HepG2 (cell line): ENCODE measurements around the gene FLRT2. TPM values are rescaled to one million over a fixed set of nuclear protein-coding genes. Genes with fewer than 3 reads are reported as not detected.

Experiments used
- ATAC-seq: fragments of 200-7000 bp; cut with Tn5 transposase; 3 replicates; pipeline ENCODE4 v1.9.1; 2020; ENCODE audit warnings: mild to moderate bottlenecking, moderate library complexity
- BruUV-seq: library from RNA; stranded (reverse); fragments of 400-500 nt; replicated peaks from 2 replicates; lab custom pipeline; 2021; lab: Mats Ljungman, UMichigan
- CTCF ChIA-PET: fragments of 300-600 bp; formaldehyde crosslinking; extraction: SDS; loops from one replicate; lab custom pipeline; 2021; ENCODE audit warnings: low total read pairs, inconsistent platforms, low intra/inter-chr PET ratio; lab: Yijun Ruan, JAX
- POLR2A ChIA-PET: fragments of 350-600 bp; sonication (Branson Sonifier 250); formaldehyde crosslinking; loops from one replicate; lab custom pipeline; 2020; ENCODE audit warnings: antibody characterized with exemption, inconsistent platforms; lab: Yijun Ruan, JAX
- DNase-seq: peaks from one replicate; pipeline ENCODE4 v3.0.0-alpha.2; 2015; ENCODE audit warnings: low spot score
- FAIRE-seq: peaks from 3 replicates; lab custom pipeline; 2011; peaks lifted over from hg19 to GRCh38; lab: Jason Lieb, UNC
- H2AFZ ChIP-seq: one replicate; pipeline ENCODE4 v1.6.1; 2011; ENCODE audit warnings: low read length, inconsistent platforms
- H3K27ac ChIP-seq: fragments of 300-600 bp; 3 replicates; pipeline ENCODE4 v1.8.0; 2011; ENCODE audit warnings: mixed run types, mild to moderate bottlenecking, mixed read lengths, low read length, inconsistent platforms; ENCODE audit not compliant: insufficient read depth; ENCODE audit errors: extremely low read length
- H3K27me3 ChIP-seq, 2 experiments: fragments of 200-600 bp in 1 of 2; 2 replicates in 1 of 2; 3 replicates in 1 of 2; pipeline versions ENCODE4 v1.6.0 to v1.8.0; 2011; ENCODE audit warnings: low read length in 2 of 2, mild to moderate bottlenecking in 2 of 2, moderate library complexity in 2 of 2, inconsistent platforms in 1 of 2; ENCODE audit not compliant: insufficient read depth in 2 of 2, control insufficient read depth in 1 of 2
- H3K36me3 ChIP-seq, 2 experiments: fragments of 200-600 bp in 1 of 2; replicated peaks in 1 of 2; 2 replicates in 1 of 2; 3 replicates in 1 of 2; pipeline versions ENCODE4 v1.5.1 to v1.8.0; 2011; ENCODE audit warnings: low read length in 2 of 2, inconsistent platforms in 1 of 2; ENCODE audit not compliant: insufficient read depth in 2 of 2, control insufficient read depth in 1 of 2
- H3K4me1 ChIP-seq: 2 replicates; pipeline ENCODE4 v1.5.1; 2012; ENCODE audit warnings: low read length, inconsistent platforms; ENCODE audit not compliant: insufficient read depth
- H3K4me2 ChIP-seq: 2 replicates; pipeline ENCODE4 v1.6.0; 2011; ENCODE audit warnings: low read depth, low read length, inconsistent platforms
- H3K4me3 ChIP-seq, 3 experiments: fragments of 200-600 bp in 1 of 3; sonication (generic), shearing (Covaris generic) in 1 of 3; replicated peaks in 1 of 3; 2 replicates each; pipeline ENCODE4 v1.5.1; 2011 to 2016; ENCODE audit warnings: low read length in 3 of 3, inconsistent platforms in 2 of 3, low read depth in 2 of 3, mild to moderate bottlenecking in 2 of 3, control low read depth in 1 of 3, mixed read lengths in 1 of 3; ENCODE audit not compliant: insufficient read depth in 1 of 3
- H3K79me2 ChIP-seq: one replicate; pipeline ENCODE4 v1.6.1; 2011; ENCODE audit warnings: low read length, inconsistent platforms; ENCODE audit not compliant: insufficient read depth
- H3K9ac ChIP-seq: 2 replicates; pipeline ENCODE4 v1.6.0; 2011; ENCODE audit warnings: mild to moderate bottlenecking, low read depth, low read length, inconsistent platforms; ENCODE audit not compliant: insufficient read depth
- H3K9me3 ChIP-seq: 2 replicates; pipeline ENCODE4 v1.5.1; 2012; ENCODE audit warnings: mild to moderate bottlenecking, low read length
- H4K20me1 ChIP-seq: 2 replicates; pipeline ENCODE4 v1.6.0; 2011; ENCODE audit warnings: inconsistent platforms, mild to moderate bottlenecking, low read length, moderate library complexity; ENCODE audit not compliant: insufficient read depth
- GLI4 ChIP-seq: sonication (generic); formaldehyde crosslinking; IDR thresholded peaks from 2 replicates; pipeline ENCODE4 v1.5.1; 2020; ENCODE audit warnings: missing genetic modification reagents, mild to moderate bottlenecking, moderate library complexity, borderline replicate concordance
- MATR3 ChIP-seq: sonication (generic); formaldehyde crosslinking; IDR thresholded peaks from 2 replicates; pipeline ENCODE4 v1.4.0; 2020; ENCODE audit warnings: missing genetic modification reagents
- RFX1 ChIP-seq: fragments of 450-650 bp; IDR thresholded peaks from 2 replicates; pipeline ENCODE4 v1.6.1; 2017
- STAT5B ChIP-seq: sonication (generic); formaldehyde crosslinking; IDR thresholded peaks from 2 replicates; pipeline ENCODE4 v1.4.0; 2020; ENCODE audit warnings: missing genetic modification reagents
- TBX3 ChIP-seq: fragments of 450-650 bp; IDR thresholded peaks from 2 replicates; pipeline ENCODE4 v1.6.1; 2017; ENCODE audit warnings: antibody characterized with exemption, mild to moderate bottlenecking, inconsistent platforms, borderline replicate concordance
- ZNF207 ChIP-seq: fragments of 450-650 bp; IDR thresholded peaks from 2 replicates; pipeline ENCODE4 v1.6.1; 2016; ENCODE audit warnings: antibody characterized with exemption, borderline replicate concordance
- ZNF253 ChIP-seq: sonication (generic); formaldehyde crosslinking; IDR thresholded peaks from 2 replicates; pipeline ENCODE4 v1.8.0; 2022; ENCODE audit warnings: mild to moderate bottlenecking, missing genetic modification reagents, borderline replicate concordance
- WGBS: methylation state at CpG from one replicate; pipeline ENCODE4 v1.1.6; 2017; ENCODE audit warnings: low lambda C conversion rate; 5-methylcytosine and 5-hydroxymethylcytosine counted together
- in situ Hi-C: cut with HindIII; loops from 2 replicates; pipeline ENCODE4 v1.10.0; 2017; ENCODE audit warnings: low pct_unique_long_range_greater_than_20kb; ENCODE audit not compliant: extremely low pct_ligation_motif_present
- intact Hi-C: fragments of 100-400 bp; cut with micrococcal nuclease; formaldehyde crosslinking; loops from one replicate; pipeline ENCODE4 v1.10.0; 2022; ENCODE audit not compliant: unreplicated experiment
- polyA plus RNA-seq, 8 experiments: library from polyadenylated mRNA; depleted of rRNA in 3 of 8; stranded (reverse) in 7 of 8; unstranded in 1 of 8; fragments of >200 nt; fragmentation: Illumina TruSeq in 4 of 8; extraction: Trizol in 4 of 8; gene quantifications; 2 replicates each; pipeline versions ENCODE4 v1.2.1 to v1.2.3, GENCODE V29; 2011 to 2016; ENCODE audit warnings: low read depth in 4 of 8, missing spikeins in 1 of 8, mixed read lengths in 1 of 8; ENCODE audit not compliant: insufficient read depth in 1 of 8
- total RNA-seq, 5 experiments: library from RNA; depleted of rRNA; stranded (reverse); fragments of >200 nt; fragmentation: Illumina TruSeq; extraction: Trizol; gene quantifications; 2 replicates each; pipeline ENCODE4 v1.2.3, GENCODE V29; 2016; ENCODE audit warnings: low read depth in 1 of 5
- TF ChIP-seq, protein P1 (sequence below): sonication (generic); formaldehyde crosslinking; IDR thresholded peaks from 2 replicates; pipeline ENCODE4 v1.4.0; 2020; ENCODE audit warnings: missing genetic modification reagents, borderline replicate concordance
- TF ChIP-seq, protein P2 (sequence below): sonication (generic); formaldehyde crosslinking; IDR thresholded peaks from 2 replicates; pipeline ENCODE4 v1.4.0; 2020; ENCODE audit warnings: missing genetic modification reagents, low read depth, mild to moderate bottlenecking, borderline replicate concordance
- TF ChIP-seq, protein P3 (sequence below): sonication (generic); formaldehyde crosslinking; IDR thresholded peaks from 2 replicates; pipeline ENCODE4 v1.4.0; 2020; ENCODE audit warnings: mild to moderate bottlenecking, missing genetic modification reagents
- TF ChIP-seq, protein P4 (sequence below): sonication (generic); formaldehyde crosslinking; IDR thresholded peaks from 2 replicates; pipeline ENCODE4 v1.4.0; 2020; ENCODE audit warnings: missing genetic modification reagents

The FLRT2 gene
- total and polyA plus RNA-seq, 2 of the 13 experiments (the other 11 are each of a cell fraction or from before 2014, with no cell fraction given) = not detected

DNA sequence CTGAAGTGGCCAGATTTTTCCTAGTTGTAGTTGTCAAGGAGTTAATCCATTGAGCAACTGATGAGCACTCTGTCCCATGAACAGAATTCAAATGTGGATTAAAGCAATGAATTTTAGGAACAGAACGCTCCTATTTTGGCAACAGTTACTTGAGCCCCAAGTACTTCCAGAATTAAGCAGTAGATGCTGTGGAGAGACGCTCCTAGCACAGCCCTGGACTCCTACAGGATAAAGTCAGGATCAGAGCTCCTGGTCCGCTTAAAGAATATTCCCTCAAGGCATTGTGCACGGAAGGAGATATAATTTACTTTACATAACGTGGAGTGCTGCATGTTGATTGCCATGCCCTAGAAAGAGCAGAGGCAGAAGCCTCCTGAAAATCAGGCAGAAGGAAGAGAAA lies 53.4 kb downstream of the FLRT2 start:
- peaks cover 14% of the 10 kb centered on the region; the same call in 1 of the 2 replicates for H3K9me3 ChIP-seq
- no peaks in the 10 kb centered on the region for H4K20me1 ChIP-seq
- TF ChIP-seq MATR3 (CRISPR knock-in tag) (no peak), TBX3 (no peak), GLI4 (no peak)
- H3K27me3 ChIP-seq = no peaks in the 10 kb centered on the region
- CTCF ChIA-PET = no interaction called here
- no peak overlapping the region for H3K4me3 ChIP-seq
- no peaks in the 10 kb centered on the region for H3K36me3 ChIP-seq
- H3K4me2 ChIP-seq = no peak overlapping the region
- POLR2A ChIA-PET = no interaction called here
- no peak for DNase-seq
- WGBS = 3% methylated on average over 5 of the region's 5 CpGs
- H3K9ac ChIP-seq = no peak overlapping the region
- BruUV-seq = no TSS peak
- intact Hi-C loops = no loop called here
- in situ Hi-C loops = no loop called here
- H3K79me2 ChIP-seq = no peaks in the 10 kb centered on the region
- no peaks in the 10 kb centered on the region for H3K4me1 ChIP-seq
- FAIRE-seq = no peak
- no peak for ATAC-seq
- H2AFZ ChIP-seq = no peak overlapping the region
- H3K27ac ChIP-seq = no peak overlapping the region

DNA sequence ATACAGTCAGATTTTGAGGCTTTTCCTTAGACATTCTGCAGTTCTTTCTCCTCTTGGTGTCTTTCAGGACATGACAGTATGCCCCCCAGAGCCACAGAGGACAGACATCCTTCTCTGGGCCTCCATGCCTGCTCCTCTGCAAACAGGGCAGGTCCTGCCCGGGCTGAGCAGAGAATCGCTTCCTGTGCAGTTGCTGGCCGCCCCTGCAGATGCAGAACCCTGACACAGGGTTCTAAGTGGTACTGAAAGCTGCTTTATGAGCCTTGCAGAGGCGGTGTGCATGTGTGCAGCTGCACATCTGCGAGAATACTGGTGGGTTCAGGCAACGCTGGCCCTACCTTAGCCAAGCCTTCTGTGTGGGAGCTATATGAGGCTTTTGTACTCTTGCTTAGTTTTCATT lies 54.5 kb downstream of the FLRT2 start:
- intact Hi-C loops (no loop called here), in situ Hi-C loops (no loop called here)
- no peak overlapping the region for H2AFZ ChIP-seq
- no peaks in the 10 kb centered on the region for H3K4me1 ChIP-seq
- H3K27ac ChIP-seq = no peak overlapping the region
- no peak for FAIRE-seq
- H3K4me2 ChIP-seq = no peak overlapping the region
- no peaks in the 10 kb centered on the region for H3K79me2 ChIP-seq
- DNase-seq = no peak
- no peak for ATAC-seq
- no peak overlapping the region for H3K4me3 ChIP-seq
- no TSS peak for BruUV-seq
- H3K27me3 ChIP-seq = no peaks in the 10 kb centered on the region
- no peak overlapping the region for H3K9ac ChIP-seq
- no peaks in the 10 kb centered on the region for H3K36me3 ChIP-seq
- WGBS = 13% methylated on average over 4 of the region's 6 CpGs
- ChIA-PET CTCF (no interaction called here), POLR2A (no interaction called here)
- H3K9me3 ChIP-seq = peaks cover 21% of the 10 kb centered on the region; the same call in 1 of the 2 replicates
- no peaks in the 10 kb centered on the region for H4K20me1 ChIP-seq
- TF ChIP-seq, protein P1, sequence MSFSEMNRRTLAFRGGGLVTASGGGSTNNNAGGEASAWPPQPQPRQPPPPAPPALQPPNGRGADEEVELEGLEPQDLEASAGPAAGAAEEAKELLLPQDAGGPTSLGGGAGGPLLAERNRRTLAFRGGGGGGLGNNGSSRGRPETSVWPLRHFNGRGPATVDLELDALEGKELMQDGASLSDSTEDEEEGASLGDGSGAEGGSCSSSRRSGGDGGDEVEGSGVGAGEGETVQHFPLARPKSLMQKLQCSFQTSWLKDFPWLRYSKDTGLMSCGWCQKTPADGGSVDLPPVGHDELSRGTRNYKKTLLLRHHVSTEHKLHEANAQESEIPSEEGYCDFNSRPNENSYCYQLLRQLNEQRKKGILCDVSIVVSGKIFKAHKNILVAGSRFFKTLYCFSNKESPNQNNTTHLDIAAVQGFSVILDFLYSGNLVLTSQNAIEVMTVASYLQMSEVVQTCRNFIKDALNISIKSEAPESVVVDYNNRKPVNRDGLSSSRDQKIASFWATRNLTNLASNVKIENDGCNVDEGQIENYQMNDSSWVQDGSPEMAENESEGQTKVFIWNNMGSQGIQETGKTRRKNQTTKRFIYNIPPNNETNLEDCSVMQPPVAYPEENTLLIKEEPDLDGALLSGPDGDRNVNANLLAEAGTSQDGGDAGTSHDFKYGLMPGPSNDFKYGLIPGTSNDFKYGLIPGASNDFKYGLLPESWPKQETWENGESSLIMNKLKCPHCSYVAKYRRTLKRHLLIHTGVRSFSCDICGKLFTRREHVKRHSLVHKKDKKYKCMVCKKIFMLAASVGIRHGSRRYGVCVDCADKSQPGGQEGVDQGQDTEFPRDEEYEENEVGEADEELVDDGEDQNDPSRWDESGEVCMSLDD (CRISPR knock-in tag) = no peak
- TF ChIP-seq, protein P2, sequence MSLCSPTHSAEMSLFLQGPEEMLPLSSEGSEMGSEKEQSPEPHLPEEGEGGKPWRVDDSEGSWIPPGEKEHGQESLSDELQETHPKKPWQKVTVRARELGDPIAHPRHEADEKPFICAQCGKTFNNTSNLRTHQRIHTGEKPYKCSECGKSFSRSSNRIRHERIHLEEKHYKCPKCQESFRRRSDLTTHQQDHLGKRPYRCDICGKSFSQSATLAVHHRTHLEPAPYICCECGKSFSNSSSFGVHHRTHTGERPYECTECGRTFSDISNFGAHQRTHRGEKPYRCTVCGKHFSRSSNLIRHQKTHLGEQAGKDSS = no peak
- TF ChIP-seq ZNF253 (CRISPR knock-in tag) (no peak), STAT5B (CRISPR knock-in tag) (no peak), ZNF207 (no peak), RFX1 (no peak)
- TF ChIP-seq, protein P3, sequence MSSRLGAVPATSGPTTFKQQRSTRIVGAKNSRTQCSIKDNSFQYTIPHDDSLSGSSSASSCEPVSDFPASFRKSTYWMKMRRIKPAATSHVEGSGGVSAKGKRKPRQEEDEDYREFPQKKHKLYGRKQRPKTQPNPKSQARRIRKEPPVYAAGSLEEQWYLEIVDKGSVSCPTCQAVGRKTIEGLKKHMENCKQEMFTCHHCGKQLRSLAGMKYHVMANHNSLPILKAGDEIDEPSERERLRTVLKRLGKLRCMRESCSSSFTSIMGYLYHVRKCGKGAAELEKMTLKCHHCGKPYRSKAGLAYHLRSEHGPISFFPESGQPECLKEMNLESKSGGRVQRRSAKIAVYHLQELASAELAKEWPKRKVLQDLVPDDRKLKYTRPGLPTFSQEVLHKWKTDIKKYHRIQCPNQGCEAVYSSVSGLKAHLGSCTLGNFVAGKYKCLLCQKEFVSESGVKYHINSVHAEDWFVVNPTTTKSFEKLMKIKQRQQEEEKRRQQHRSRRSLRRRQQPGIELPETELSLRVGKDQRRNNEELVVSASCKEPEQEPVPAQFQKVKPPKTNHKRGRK = no peak
- TF ChIP-seq, protein P4, sequence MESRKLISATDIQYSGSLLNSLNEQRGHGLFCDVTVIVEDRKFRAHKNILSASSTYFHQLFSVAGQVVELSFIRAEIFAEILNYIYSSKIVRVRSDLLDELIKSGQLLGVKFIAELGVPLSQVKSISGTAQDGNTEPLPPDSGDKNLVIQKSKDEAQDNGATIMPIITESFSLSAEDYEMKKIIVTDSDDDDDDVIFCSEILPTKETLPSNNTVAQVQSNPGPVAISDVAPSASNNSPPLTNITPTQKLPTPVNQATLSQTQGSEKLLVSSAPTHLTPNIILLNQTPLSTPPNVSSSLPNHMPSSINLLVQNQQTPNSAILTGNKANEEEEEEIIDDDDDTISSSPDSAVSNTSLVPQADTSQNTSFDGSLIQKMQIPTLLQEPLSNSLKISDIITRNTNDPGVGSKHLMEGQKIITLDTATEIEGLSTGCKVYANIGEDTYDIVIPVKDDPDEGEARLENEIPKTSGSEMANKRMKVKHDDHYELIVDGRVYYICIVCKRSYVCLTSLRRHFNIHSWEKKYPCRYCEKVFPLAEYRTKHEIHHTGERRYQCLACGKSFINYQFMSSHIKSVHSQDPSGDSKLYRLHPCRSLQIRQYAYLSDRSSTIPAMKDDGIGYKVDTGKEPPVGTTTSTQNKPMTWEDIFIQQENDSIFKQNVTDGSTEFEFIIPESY (CRISPR knock-in tag) = no peak
